Thoracic aorta endothelial cell (primary cell): ENCODE results near the gene XKRX. TPM values are rescaled to one million over a fixed set of nuclear protein-coding genes. Genes with fewer than 3 reads are reported as not detected.

Source experiments
- total RNA-seq: library from RNA; depleted of rRNA; stranded (reverse); fragments of >200 nt; gene quantifications from 2 replicates; pipeline ENCODE4 v1.2.3, GENCODE V29; 2012

XKRX gene
- 0.29 and 0.53 TPM in 2 replicates for total RNA-seq

DNA sequence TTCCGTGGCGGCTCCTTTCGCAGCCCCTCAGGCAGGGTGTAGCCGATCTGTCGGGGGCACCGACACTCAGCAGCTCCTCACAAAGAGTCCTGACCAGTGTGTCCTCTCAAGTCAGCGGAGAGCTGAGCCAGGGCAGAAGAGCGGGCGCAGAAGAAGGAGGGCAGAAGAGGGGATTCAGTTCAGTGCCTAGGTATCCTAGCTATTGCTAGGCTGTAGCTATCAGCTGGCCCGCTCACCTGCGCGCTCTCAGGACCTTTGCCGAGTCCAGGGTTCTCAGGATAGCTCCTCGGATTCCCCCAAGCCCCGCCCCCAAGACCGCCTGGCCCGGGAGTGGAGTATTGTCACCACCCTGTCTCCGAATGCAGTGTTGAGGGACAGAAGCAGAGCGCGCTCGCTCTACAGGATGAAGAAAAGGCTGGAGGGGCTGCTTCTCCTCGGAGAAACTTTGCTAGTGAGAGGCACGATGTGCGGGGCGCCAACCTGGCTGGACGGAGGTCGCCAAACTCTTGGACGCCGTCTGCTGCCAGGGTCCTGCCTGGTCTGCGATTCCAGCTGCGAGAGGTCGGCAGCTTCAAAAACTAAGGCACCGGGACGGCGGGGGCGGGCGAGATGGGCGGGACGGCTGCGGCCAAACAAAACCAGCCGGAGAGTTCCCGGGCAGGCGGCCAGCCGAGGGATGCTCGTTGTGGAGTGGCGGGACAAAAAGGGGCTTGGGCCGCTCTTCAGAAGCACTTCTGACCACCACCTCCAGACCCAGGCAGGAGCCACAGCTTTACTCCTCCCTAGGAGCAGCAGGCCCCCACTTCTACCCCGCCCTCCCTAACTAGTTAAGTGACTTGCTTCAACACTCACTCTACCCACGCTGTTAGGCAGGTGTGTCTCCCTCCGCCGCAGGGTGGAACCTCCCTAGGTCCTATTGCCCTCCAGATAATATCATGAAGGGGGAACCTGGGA is at the start of gene XKRX:
Gene XKRX, minus strand, starts transcription at position 258 of the 954 bp plus-strand sequence. CDS start 613 bp downstream, outside the sequence.

DNA sequence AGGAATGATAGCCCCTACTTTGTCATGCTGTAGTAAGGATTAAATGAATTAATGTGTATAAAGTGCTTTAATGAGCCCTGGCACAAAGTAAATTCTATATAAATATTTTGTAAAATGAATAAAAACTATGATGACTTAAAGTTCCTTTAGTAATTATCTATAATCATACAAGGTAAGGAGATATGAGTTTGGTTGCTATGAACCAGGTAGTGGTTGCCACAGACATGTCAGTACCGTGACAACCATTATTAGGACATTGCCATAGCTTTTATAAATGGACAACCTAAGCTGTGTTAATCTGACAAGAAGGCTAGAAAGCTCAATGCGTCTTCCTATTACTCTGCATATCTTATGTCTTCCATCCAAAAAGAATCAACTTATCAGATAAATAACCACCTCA is 40.7 kb upstream of the XKRX start, which contains the start of gene ARL13A:
Gene ARL13A, plus strand, starts transcription at position 301 of the 400 bp plus-strand sequence. CDS start 3,982 bp downstream, outside the sequence.

DNA sequence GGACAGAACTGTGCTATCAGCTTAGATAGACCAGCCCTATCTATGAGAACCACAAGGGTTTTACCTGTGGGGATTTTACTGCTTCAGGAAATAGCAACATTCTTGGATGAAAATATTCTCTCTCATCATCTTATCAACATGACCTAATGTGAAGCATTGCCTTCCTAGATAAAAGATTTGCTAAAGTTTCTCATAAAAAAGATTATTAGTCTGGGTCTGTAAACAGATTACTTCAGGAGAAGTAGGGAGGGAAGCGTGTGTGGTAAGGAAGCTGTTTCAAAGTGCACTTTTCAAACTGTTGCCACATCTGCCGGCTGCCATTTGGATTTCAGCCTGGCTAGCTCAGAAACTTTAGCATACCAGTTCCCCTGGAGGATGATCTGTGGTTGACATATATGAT is 54.4 kb downstream of the XKRX start, which contains the start of gene NOX1:
Gene NOX1, minus strand, starts transcription at position 35 of the 400 bp plus-strand sequence. CDS start 220 bp downstream, outside the sequence.

Other genes starting within 250 kb of the XKRX start
- 13.3 and 20.1 TPM in 2 replicates for gene SYTL4, start 196.8 kb downstream of the XKRX start, total RNA-seq
- 24.6 and 25.3 TPM in 2 replicates for gene CSTF2, start 108.5 kb downstream of the XKRX start, total RNA-seq
- gene NOX1, start 54.6 kb downstream of the XKRX start, total RNA-seq, result not detected in 2 replicates
- gene ARL13A, start 40.8 kb upstream of the XKRX start, total RNA-seq, result not detected in 2 replicates
- gene TRMT2B, start 123.2 kb upstream of the XKRX start, total RNA-seq, result 28.9 and 39.6 TPM in 2 replicates
- gene TMEM35A, start 150.0 kb upstream of the XKRX start, total RNA-seq, result 5.3 and 6.4 TPM in 2 replicates
- 46.0 and 66.6 TPM in 2 replicates for gene CENPI, start 169.3 kb upstream of the XKRX start, total RNA-seq